NCI-H2196 (cell line): Measurements from ENCODE around the gene ABTB2.
A peak's percentile ranks its signal among the peaks of the same experiment; 100 is the strongest.
"Not testable (repeated sequence)": the region's sequence is repeated elsewhere in the genome, so short reads cannot be mapped to it uniquely, and the experiment has no call there.

Experiments
- DNase-seq: peaks from one replicate; lab custom pipeline; 2025; ENCODE audit not compliant: unreplicated experiment; lab: John Stamatoyannopoulos, UW

ABTB2 gene

DNA sequence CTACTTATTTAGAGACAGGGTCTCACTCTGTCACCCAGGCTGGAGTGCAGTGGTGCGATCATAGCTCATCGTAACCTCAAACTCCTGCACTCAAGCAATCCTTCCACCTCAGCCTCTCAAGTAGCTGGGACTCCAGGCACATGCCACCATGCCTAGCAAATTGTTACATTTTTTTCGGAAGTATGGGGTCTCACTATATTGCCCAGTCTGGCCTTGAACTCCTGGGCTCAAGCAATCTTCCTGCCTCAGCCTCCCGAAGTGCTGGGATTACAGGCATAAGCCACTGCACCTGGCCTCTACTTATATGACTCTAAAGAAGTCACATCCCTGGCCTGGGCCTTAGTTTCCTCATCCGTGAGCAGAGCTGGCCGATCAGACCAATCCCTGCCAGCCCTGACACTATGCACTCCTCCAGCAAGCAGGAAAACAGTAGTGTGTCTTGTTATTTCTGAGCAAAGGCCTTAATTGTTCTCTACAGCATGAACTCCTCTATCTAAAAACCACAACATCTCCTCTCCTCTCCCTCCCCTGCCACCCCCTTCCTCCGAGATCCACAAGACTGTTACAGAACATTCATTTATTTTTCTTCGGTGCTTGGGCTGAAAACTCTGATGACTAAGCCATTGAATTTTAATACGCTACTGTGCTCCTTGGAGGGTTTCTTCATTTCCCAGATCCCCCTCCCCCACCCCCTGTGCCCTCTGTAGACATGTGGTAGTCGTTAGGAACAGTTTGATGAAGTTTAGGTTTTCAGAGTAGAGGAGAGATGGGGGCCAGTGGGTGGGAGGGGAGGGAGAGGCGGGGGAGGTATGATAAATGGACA is 91.5 kb downstream of the ABTB2 start:
- DNase-seq, result no peak

DNA sequence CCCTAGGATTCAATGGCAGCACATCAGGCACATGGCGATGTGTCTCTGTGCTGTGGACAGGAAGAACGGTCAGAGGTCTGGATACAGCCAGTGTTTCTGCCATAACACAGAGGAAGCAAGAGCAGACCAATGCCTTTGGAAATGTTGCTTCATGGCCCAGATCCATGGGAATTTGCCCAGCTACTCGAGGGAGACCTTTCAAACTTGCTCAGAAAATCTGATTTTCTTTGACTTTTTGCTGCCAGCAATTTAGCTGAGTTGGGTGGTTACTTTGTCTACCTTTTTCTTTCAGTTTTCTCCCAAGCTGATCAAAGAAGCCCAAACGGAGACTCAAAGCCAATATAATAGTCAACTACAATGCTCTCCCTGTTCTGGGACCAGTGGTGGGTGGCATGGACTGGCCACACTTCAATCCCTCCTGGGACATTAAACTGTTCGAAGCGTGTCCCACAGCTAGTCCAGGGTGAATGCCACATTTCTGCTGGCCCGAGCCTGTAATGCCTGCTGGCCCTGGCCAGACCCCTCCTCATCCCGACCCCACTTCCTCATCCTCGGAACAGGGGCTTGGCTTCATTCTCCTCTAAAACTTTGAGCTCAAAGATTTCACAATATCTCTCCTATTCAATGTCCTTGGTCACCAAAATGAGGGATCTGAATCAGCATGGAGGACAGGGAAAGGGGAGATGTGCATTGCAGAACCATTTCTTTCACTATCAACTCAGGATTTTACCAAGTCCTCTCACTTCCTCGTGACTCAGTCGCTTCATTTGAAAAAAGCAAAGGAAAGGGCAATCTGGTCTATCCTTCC is 93.3 kb downstream of the ABTB2 start:
- DNase-seq, result no peak

DNA sequence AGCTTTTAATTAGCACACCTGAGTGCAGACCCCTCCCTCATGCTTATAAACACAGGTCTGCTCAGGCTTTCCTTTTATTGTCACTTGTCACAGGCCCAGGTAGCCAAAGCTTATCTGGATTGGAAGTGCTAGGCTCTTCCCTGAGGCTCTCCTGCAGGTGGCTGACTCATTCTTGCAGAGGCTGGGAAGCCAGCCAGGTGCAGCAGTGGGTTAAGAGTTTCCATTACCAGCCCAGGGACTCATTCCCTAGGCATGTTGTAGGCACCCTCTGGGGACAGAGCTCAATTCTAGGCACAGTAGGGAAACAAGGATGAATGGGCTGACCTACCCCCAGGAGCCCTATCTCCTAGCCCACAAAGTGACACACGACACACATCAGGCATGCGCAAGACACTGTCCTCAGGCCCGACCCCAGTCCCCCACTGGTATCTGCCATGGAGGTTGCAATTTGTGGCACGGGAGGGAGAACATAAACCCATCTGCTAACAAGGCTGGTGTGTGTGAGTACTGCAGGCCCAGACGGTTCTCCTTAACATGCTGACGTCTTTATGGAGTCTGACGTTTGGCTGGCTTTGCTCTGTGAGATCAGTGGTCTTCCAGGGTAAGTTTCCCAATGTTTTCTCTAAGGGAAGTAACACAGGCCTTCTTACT is 94.2 kb downstream of the ABTB2 start:
- peak; percentile 87 for DNase-seq

DNA sequence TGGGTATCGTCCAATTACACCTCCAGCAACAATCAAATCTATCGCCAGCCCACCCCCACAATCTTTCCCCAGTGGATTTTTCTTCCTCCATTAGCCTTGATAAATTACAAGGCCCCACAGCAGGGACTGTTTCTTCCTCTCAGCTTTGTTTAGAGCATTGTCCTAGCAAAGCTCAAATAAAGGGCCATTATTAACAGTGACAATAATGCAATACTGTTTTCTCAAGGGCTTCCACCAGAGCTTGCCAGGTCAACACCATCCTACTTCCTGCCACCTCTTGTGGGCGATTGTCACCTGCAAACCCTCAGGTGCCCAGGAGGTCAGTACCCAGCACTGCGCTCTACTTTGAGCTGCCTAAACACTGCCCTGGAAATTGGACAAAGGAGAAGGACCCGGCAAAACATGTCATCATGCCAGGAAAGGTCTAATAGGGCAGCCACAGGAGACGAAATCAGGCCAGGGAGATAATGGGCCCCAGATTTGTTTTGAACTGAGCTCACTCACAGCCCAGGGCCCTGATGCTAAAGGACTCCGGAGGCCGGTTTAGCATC is 95.2 kb downstream of the ABTB2 start:
- peak; percentile 34 for DNase-seq

DNA sequence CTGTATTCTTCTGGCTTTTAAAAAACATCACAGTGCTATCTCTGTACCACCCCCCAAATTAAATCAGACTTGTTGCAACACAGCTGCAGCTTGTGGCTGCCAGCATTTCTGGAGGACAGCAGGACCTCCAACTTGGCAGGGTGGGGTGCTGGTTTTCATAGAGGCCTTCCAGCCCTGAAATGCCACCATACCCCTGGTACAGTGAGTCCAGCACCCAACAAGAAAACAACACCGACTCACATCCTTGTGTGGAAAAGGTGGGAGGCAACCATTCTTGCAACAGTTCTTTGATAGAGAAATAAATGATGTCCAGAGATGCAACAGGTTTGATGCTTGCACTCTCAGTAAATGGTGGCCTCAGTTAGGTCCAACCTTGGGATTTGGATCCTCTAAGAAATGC is 96.0 kb downstream of the ABTB2 start:
- DNase-seq, result no peak

DNA sequence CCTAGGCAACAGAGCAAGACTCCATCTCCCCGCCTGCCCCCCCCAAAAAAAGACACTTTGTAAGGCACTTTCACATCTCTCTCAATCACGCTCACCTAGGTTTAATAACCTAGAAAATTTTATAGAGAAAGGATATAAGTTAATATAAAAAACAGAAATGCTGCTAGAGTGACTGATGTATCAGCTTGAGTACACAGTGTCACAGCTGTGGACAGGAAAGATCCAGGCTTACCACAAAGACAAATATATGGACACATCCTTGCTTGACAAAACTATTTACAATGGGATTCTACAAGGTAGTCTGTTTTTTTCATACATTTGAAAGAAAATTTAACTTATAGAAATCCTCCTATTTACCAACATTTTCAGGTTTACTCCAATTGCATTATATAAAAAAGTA is 96.7 kb downstream of the ABTB2 start:
- no peak for DNase-seq

DNA sequence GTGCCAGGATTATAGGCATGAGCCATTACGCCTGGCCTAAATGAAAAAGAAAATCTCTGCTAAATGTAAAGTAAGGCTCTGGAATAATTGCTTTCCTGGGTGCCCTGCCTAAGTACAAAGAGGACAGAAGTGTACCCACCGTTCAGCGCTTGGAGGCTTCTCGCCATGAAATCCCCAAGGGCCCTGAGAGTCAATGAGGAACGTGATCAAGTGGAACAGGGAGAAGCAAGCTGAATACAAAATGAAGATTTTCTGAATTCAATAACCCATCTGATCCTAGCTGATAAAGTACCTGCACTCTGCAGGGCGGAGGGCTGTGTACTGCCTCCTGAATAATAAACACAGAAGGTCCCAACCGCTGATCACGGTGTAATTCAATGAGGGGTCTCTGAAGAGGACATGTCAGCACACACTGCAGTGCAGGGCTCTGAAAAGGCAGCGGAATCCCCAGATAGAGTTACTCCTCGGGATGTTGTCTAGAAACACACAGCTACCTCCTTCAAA is 97.7 kb downstream of the ABTB2 start:
- no peak for DNase-seq

DNA sequence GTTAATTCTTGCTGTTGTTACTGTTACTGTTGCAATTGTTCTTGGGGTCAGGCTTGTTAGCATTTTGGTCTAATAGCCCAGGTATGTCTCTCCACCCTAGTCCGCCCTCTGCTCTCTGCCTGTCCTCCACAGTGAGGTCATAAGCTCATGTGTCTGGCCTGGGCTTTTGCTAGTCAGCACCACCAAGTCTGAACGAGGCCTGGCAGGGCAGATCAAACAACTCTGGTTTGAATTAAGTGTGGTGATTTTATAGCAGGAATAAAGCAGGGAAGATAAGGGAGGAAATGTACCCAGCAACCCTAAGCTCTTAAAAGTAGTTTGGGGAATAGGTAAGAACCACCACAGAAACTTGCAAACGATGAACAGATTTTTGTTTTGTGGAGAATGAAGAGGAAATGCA is 98.7 kb downstream of the ABTB2 start:
- DNase-seq, result no peak

DNA sequence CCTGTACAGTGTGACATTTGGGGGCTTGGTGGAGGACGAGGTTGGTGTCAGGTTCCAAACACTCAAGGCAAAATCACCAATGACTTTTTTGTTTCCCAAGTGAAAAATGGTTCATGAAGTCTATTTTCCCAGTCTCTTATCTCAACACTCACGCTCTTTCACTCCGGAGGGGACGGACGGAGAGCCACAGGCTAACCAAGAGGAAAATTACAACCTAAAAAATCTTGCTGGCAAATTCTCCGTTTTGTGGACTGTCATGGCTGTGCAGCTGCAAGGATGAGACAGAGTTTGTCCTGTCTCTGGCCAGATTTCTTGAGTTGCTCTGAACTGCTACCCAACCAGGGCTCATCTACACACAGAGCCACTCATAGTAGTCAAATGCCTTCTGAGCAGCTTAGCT is 101.2 kb downstream of the ABTB2 start:
- DNase-seq, result no peak

DNA sequence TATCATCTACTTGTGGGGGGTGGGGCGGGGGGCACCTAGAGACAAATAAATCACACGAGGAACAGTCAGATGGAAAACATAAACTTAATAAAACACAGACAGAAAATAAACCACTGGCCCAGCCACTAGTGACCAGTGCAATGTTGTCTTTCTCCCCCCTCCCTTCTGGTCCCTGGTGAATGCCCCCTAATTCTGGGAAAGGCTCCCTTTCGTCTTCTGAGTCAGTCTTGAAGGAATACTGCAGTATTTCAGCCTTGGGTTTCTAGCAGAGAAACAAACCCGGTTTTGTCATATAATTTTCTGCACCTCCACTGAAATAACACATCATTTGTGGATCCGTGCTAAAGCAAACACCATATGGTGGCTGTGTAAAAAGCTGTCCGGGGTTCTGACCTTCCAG is 101.7 kb downstream of the ABTB2 start:
- DNase-seq, result no peak

DNA sequence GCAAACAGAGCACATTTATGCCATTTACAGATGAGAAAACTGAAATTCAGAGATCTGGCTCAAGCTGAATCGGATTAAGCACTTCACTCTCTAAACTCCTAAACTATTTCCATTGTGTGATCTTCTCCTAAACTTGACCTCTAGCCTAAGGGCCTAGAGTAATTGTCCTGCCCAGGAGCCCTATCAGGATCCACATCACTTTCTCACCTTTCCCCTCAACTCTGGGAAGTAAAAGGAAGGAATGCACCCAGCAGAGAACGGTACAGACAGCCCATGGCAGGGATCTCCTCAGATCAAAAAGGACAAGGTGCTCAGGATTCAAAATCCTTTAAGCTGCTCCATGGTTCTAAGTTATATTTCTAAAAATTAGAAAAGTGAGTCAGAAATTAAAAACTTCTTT is 102.7 kb downstream of the ABTB2 start:
- DNase-seq, result no peak

DNA sequence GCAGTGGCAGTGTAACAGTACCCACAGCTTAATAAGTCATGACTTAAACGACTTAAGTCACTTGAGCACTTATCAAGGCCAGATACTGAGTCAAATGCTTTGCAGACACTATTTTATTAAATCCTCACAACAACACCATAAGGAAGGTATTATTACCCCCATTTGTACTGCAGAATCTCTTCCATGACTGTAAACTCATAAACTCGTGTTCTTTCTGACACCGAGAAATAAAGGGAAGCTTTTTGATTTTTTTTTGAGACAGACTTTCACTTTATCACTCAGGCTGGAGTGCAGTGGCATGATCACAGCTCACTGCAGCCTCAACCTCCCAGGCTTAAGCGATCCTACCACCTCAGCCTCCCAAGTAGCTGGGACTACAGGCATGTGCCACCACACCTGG is 103.8 kb downstream of the ABTB2 start:
- DNase-seq, result no peak

DNA sequence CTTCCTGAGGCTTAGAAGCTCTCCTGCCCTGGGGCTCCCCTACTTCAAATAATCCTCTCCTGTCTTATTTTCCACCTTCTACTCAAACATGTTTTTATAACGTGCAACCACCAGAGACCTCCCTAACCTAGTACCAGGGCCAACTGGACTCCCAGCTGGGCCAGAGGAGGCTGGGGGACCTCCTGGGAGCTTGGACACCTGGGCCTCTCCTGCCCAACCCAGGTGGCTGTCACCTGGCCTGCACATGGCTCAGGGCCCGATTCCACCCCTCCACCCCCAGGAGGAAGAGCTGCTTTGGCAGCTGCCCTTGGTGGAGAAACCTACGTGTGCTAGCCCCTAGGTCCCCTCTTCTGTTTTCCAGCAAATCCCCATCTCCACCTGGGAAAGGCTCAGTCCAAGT is 105.2 kb downstream of the ABTB2 start:
- DNase-seq, result peak; percentile 47

DNA sequence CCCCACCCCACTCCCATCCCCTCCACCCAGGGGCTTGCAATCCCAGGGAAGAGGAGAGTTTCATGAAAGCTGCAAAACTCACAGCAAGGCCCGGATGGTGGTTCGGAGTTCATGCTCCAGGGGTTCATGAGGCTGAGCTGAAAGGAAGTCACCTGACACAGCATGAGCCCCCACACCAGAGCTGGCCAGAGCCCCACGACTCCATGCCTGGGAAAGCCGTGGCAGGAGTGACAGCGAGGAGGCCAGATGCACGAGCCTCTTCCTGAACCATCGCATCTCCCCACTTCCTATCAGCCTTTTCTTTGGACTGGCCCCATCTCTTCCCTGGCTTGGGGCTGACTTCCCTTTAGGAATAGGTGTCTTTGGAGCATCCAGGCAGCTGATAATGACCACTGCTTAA is 105.8 kb downstream of the ABTB2 start:
- DNase-seq, result no peak

DNA sequence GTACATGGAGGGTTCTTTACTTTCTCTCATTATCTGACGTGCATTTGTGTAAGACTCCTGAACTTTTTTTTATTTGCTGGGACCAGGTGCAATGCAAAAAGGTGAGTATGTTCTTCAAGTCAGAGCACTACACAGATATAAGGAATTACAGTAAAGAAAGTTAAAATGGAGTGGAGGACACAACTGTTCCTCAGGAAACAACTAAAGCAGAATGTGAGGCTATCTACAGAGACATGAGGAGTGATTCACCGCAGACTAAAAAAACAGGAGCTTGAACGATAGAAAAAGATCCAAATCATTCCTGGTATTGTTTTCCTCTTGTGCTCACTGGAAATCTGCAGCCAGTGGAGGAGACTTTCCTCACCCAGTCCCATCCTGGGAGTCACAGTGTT is 106.2 kb downstream of the ABTB2 start:
- no peak for DNase-seq

DNA sequence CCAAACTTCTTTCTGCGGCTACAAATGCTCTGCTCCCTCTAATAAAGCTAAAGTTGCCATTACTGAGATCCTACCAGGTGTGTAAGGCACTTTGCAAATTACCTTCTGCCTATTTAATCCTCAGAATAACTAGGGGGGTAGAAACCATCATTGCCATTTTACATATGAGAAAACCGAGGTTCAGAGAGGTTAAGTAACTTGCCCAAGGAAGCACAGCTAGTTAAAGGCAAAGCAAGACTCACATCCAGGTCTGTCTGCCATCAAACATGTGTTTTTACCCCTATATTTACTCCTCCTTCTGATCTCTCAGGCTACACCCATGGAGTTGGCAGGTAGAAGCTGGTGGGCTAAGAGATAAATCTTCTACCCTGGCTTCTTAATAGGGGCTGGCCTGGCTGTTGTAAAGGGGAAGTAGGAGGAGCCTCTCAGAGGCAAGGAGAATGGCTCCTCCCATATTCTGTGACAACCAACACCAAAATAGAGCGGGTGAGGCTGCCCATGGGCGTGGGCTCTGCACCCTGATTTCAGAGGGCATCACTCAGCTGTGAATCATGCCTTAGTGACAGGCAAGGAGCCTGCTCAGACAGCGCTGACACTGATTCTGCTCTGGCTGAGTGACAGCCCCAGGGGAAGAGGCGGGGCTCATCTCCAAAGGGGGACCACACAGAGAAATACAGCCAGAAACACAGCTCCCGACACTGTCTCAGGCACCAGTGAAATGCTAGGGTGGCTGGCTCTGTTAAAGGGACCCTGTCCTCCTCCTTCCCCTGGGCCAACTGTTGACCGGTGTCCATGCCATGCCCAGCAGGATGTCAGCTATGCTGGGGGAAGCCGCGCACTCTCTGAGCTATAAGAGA is 106.8 kb downstream of the ABTB2 start:
- DNase-seq, result no peak

DNA sequence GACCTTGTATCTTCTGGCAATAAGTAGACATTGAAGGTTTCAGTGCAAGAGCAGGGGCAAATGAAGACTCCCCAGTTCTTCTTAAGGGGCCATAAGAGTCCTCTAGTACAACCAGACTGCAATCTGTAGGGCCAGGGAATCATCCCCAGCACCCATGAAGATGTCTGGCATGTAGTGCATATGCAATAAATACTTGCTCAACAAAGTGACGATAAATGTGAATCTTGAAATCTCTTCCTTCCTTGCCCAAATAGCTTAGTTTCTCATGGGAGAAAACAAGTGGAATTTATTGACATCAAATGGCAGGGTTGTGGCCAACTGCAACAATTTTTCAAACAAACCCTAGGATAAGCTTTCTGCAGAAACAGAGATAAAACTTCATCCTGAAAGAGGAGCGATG is 107.6 kb downstream of the ABTB2 start:
- DNase-seq, result no peak

DNA sequence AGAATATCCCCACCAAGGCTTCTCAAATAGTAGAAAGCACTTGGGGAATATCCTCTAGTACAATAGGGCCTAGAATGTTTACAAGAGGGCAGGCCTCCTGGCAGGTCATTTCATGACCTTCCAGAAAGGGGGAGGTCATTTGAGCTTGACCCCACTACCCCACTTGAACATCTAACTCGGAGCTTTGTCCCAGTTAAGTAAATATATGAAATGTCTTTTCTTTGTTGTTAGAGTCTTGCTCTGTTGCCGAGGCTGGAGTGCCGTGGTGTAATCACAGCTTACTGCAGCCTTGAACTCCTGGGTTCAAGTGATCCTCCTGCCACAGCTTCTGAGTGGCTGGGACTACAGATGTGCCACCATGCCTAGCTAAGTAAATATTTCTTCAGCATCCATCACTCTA is 108.4 kb downstream of the ABTB2 start:
- DNase-seq, result no peak

DNA sequence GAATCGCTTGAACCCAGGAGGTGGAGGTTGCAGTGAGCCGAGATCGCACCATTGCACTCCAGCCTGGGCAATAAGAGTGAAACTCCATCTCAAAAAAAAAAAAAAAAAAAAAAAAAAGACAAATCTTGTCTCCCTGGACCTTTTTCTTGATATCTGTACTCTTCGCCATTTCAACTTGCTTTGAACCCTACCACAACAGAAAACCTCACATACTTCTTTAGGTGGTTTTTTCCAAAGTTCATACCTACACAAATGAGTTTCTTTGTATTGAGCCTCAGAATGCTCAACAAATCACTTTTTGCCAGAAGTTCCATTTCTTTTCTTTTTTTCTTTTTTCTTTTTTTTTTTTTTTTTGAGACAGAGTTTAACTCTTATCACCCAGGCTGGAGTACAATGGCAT is 111.3 kb downstream of the ABTB2 start:
- not testable (repeated sequence) for DNase-seq

DNA sequence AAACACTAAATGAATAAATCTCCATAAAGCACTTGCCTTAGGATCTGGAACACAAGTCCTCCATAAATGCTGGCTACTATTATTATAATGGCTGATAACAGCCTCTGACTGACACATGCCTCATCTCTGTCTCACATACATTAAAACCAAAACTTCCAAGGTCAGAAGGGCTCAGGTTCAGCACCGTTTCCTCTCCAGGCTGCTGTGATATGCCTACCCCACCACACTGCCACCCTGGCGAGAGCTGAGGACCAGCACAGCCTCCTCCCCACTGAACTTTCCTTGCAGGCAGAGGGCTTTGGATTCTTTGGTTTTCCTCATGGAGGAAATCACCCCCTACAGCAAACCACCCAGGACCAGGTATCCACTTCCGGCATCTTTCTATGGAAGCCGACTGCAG is 112.8 kb downstream of the ABTB2 start:
- no peak for DNase-seq
